Measurements from ENCODE around the gene DENND5B. TPM values are rescaled to one million over a fixed set of nuclear protein-coding genes. Genes with fewer than 3 reads are reported as not detected.
A peak's percentile ranks its signal among the peaks of the same experiment; 100 is the strongest.
"Not testable (repeated sequence)": the region's sequence is repeated elsewhere in the genome, so short reads cannot be mapped to it uniquely, and the experiment has no call there.

DENND5B gene
- total RNA-seq, 1 experiment from 2014 or later, result 19.8 TPM

DNA sequence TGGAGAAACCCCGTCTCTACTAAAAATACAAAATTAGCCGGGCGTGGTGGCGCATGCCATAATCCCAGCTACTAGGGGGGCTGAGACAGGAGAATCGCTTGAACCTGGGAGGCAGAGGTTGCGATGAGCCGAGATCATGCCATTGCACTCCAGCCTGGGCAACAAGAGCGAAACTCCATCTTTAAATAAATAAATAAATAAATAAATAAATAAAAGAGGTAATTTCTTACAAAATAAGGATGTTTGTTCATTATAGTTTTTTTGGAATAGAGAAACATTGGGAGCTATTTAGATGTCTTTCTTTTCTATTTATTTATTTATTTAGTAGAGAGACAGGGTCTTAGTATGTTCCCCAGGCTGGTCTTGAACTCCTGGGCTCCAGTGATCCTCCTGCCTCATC, 213.7 kb downstream of the DENND5B start:
- not testable (repeated sequence) for DNase-seq (ENCODE audit: low spot score)

- DNase-seq (ENCODE audit: low spot score), result not testable (repeated sequence)
Measured at GRCh38 chr12:31375422-31375821, 215.5 kb downstream of the DENND5B start.

DNA sequence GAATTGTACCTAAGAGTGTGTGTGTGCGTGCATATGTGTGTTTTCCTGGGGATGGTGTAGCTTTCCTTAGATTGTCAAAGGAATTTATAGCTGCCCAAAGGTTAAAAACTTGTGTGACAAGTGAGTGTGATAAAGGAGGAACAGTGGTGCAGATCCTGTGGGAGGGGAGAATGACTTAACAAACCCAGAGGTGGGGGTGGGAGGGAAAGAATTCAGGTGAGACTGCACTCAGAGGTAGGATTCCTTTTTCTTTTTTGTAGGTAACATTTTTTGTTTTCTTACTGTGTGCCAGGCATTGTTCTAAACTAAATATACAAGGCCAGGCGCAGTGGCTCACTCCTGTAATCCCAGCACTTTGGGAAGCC, 219.7 kb downstream of the DENND5B start:
- no peak for DNase-seq (ENCODE audit: low spot score)

DNA sequence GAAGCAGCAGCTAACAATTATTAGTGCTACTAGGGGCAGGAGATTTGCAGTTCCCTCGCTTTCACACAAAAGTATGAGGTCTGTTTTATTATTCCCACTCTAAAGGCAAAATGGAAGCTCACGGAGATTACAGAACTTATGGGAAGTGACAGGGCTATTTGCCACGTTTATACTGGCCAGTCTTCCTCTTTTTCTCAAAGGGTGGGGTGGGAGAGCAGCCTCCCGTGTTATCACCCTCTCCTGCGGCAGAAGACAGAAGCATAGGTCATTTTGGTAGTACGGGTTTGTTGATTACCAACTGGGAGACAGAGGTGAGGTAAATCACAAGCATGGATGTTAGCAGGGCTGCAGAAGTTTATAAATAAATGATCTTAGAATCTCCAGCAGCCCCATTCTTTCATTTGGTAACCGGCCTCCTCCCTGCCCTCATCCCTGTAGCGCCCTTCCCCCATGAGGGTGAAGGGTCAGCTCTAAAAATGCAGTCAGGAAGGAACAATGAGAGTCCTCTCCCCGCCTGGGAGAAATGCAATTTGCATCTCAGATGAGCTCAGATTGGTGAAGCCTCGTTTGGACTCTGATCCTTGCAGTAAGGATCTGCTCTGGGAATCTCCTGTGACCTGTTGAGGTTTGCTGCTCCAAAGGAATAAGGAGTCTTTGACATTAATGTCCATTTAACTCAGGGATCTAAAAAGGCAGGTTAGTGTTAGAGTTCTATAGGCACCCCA, 220.2 kb downstream of the DENND5B start:
- no peak for DNase-seq (ENCODE audit: low spot score)

DNA sequence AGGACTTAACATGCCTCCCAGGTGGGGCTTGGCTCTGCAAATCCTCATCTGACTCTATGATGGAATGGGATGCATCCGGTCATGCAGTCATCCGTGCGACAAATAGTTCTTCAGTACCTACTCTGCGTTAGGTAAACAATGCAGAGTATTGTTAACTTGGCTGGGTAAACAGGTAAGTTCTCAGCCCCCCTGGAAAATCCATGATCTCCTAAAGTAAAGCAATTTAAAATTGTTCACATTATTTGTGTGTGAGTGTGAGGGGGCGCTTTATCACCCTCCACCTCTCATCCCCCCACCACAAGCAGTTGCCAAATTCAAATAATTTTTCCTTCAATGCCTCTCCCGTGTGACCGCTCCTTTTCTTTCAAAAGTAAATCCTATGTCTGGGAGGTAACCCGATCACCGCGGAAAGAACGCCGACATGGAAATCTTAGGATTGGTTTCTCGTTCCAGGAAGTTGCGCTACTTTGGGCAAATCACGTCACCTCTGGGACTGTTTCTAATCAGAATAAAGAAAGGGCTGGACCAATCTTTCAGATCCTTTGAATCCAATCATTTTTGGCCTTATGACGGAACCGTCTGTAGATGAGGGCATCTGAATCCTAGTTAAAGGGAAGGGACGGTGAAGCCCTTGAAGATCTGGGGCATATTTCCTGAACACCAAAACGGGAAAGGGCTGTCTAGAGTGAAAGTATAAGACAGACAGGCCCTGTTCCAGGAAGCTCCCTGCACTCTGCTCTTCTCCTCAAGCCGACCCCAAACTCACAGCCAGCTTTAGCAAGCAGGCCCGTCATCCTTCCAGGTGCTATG, 221.0 kb downstream of the DENND5B start:
- DNase-seq (ENCODE audit: low spot score), result no peak

DNA sequence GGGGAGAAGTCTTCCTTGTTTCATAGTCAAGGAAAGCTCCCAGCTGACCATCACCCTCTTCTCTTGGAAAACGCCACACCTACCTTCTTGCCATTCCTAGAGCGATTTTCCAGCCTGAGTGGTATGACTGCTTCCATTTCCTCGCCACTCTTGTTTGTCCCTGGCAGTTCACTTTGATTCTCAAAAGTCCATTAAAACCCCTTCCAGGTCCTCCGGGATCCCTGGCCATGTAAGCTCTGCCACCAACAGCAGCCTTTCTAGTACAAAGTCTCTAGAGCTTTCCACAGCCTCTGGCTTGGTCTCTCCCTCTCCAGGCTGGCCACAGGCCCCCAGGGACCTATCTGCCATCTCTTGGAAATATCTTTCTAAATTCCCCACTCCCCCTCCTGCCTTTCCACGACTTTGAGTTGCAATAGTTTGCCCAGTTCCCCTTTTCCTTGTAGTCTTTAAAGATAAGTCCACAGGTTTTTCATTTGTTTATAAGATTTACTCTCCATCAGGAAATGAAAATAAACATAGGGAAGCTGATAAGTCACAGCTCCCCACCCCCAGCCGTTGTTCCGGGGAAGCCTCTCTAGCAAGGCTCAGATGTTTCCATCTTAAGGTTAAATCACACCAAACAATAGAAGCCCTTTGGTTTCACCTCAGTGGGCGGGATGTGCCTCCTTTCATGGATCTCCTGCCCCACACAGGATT, 222.1 kb downstream of the DENND5B start:
- DNase-seq (ENCODE audit: low spot score), result no peak

- no peak for DNase-seq (ENCODE audit: low spot score)
Measured at GRCh38 chr12:31366104-31366621, 224.8 kb downstream of the DENND5B start.

- DNase-seq (ENCODE audit: low spot score), result no peak
Measured at GRCh38 chr12:31363831-31364230, 227.1 kb downstream of the DENND5B start.

DNA sequence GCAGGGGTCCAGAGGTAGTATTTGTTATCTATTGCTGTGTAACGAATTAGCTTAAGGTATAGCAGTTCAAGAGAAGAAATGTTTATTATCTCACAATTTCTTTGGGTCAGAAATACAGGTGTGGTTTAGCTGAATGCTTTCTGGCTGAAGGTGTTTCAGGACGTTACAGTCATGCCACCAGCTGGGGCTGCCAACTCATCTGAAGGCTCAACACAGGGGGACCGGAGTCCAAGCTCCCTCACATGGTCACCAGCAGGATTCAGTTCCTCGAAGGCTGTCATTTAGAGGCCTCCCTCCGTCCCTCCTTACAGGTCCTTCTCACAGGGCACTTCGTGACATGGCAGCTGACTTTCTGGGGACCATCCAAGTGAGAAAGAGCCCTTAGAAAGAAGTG, 227.5 kb downstream of the DENND5B start:
- no peak for DNase-seq (ENCODE audit: low spot score)

GRCh38 chr12:31362759-31363415, 228.0 kb downstream of the DENND5B start:
- DNase-seq (ENCODE audit: low spot score), result no peak

DNA sequence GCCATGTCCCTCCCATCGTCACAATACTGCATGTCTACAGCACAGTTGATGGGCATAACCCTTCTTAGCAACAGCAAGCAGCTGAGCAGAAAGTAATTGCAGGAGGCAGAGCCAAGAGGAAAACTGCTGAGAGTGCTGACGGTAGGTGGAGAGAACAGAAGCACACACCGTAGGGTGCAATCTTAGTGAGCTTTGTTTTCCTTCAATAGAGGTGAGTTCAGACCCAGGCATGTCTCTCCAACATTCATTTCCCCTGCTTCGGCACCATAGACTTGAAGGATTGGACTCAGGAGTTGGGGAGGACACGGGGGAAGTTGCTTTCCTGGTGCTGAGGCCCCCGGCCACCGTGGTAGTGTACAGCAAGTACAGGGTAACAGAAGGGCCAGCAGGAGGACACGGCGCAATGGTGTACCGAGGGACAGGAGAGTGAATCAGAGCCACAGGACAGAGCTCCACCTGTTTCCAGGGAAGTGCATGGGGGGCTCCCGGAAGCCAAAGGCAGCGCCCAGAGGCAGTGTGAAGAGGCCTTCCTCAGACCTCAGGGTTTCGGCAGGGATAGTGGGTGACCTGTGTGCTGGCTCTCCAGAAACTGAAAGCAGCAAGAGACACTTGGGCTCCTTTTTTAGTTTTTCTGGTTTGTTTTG, 228.7 kb downstream of the DENND5B start:
- DNase-seq (ENCODE audit: low spot score), result no peak

DNA sequence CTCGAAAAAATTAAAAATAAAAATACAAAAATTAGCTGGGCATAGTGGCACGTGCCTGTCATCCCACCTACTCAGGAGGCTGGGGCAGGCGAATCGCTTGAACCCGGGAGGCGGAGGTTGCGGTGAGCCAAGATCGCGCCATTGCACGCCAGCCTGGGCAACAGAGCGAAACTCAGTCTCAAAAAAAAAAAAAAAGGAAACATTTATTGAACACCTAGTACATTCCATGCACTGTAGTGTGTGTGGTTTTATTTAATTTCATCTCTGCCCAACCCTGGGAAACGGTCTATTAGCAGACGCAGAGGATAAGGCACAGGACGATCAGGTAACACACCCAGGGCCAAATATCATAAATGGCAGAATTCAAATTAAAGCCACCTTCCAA, 229.2 kb downstream of the DENND5B start:
- DNase-seq (ENCODE audit: low spot score), result no peak

- no peak for DNase-seq (ENCODE audit: low spot score)
Measured at GRCh38 chr12:31355747-31356107, 235.2 kb downstream of the DENND5B start.

DNA sequence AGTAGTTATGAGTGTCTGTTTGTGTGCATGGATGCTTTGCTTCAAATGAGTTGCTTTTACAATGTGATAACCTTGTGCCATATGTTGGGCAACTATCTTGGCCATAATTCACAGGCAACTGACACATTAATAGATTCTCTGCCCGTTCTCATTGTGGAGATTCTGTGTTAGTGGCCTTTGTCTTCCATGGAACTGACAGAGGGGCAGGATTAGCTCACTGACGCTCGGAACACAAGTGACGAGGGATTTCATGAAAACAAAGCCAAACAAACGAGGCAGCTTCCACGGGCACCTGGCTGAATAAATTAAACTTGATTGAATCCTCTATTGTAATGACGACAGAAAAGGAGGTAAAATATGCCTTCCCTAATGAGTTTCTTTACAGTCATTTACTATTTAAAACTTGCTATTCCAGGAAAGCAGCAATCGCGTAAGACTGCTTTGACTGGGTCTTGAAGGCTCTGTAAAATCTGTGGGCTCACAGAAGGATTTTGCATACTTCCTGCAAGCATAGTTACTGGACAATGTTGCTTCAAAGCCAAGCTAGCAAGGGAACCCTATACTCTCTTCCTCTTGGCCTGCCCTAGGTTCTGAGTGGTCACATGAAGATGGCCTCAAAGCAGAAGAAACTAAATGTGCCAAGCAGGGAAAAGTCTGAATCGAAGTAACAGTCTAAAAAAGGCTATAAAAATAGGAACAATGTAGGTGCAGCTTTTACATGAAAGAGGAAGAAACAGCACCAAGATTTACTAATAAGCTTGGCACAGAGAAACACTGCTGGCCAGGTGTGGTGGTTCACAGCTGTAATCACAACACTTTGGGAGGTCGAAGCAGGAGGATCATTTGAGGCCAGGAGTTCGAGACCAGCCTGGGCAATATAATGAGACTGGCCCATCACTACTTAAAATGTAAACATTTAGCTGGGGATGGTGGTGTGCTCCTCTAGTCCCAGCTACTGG, 236.9 kb downstream of the DENND5B start:
- peak; percentile 14 for DNase-seq (ENCODE audit: low spot score)

DNA sequence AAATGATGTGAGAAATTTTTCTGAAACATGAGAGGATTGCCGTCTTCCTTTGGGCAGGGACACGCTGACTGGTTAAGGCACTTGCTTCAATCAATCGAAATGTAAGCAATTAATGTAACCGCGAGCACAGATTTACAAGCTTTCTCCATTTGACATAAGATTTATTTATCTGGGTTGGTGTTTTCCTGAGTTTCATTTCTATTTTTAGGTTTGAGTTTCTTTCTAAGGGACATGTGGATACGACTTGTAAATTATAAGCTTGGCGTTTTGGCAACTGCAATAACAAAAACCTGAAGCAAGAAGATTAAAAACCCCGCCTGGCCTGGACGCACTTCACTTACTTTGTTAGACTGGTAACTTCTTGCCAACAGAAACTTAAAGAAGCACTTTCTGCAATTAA, 244.7 kb downstream of the DENND5B start:
- DNase-seq (ENCODE audit: low spot score), result peak; percentile 6

DNA sequence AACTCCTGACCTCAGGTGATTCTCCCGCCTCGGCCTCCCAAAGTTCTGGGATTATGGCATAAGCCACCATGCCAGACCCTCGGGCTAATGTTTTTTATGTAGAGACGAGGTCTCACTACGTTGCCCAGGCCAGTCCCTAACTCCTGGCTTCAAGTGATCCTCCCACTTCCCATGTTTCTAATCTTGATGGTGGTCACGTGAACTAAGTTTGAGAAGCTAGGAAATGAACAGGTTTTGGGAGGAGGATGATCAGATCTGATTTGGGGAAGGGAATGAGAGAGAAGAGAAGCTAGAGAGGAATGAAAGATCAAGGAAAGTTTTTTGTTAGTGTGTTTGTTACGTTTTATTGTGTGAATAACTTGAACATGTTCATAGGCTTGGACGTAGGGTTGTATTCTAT, 247.8 kb downstream of the DENND5B start:
- DNase-seq (ENCODE audit: low spot score), result no peak

- DNase-seq (ENCODE audit: low spot score), result no peak
Measured at GRCh38 chr12:31342286-31342685, 248.7 kb downstream of the DENND5B start.

GRCh38 chr12:31339831-31340622, 250.9 kb downstream of the DENND5B start:
- no peak for DNase-seq (ENCODE audit: low spot score)

GRCh38 chr12:31337952-31338351, 253.0 kb downstream of the DENND5B start:
- no peak for DNase-seq (ENCODE audit: low spot score)

Data from A172 (cell line).